H9 (cell line): Measurements from ENCODE around the gene LARP7. TPM values are rescaled to one million over a fixed set of nuclear protein-coding genes. Genes with fewer than 3 reads are reported as not detected.

Source experiments
- DNase-seq: peaks from one replicate; pipeline ENCODE4 v3.0.0-alpha.2; 2017
- H2AFZ ChIP-seq: one replicate; pipeline ENCODE4 v1.6.1; 2013; ENCODE audit warnings: mild to moderate bottlenecking, low read length, control low read depth, moderate library complexity
- H2AK5ac ChIP-seq: 2 replicates; pipeline ENCODE4 v1.6.1; 2013; ENCODE audit warnings: low read length, control low read depth, mixed read lengths; ENCODE audit not compliant: insufficient read length
- H2BK120ac ChIP-seq: one replicate; pipeline ENCODE4 v1.6.1; 2013; ENCODE audit warnings: low read depth, mild to moderate bottlenecking, low read length, control low read depth, inconsistent platforms; ENCODE audit not compliant: poor library complexity, severe bottlenecking
- H2BK12ac ChIP-seq: 2 replicates; pipeline ENCODE4 v1.6.1; 2013; ENCODE audit warnings: low read length, control low read depth, mixed read lengths, low read depth; ENCODE audit not compliant: insufficient read length
- H2BK15ac ChIP-seq: 2 replicates; pipeline ENCODE4 v1.6.1; 2013; ENCODE audit warnings: low read depth, low read length, control low read depth
- H2BK20ac ChIP-seq: one replicate; pipeline ENCODE4 v1.6.1; 2013; ENCODE audit warnings: low read depth, mild to moderate bottlenecking, low read length, control low read depth, inconsistent platforms; ENCODE audit not compliant: poor library complexity, severe bottlenecking
- H2BK5ac ChIP-seq: 2 replicates; pipeline ENCODE4 v1.6.1; 2013; ENCODE audit warnings: low read length, control low read depth, mixed read lengths; ENCODE audit not compliant: insufficient read length
- H3K14ac ChIP-seq: 2 replicates; pipeline ENCODE4 v1.6.1; 2013; ENCODE audit warnings: low read length, control low read depth; ENCODE audit not compliant: insufficient read depth
- H3K18ac ChIP-seq: 2 replicates; pipeline ENCODE4 v1.6.1; 2013; ENCODE audit warnings: low read depth, mild to moderate bottlenecking, mixed read lengths, low read length, control low read depth; ENCODE audit not compliant: insufficient read length
- H3K23ac ChIP-seq: 2 replicates; pipeline ENCODE4 v1.6.1; 2013; ENCODE audit warnings: low read length, control low read depth, mixed read lengths, low read depth; ENCODE audit not compliant: insufficient read length
- H3K23me2 ChIP-seq: 2 replicates; pipeline ENCODE4 v1.6.1; 2013; ENCODE audit warnings: low read depth, mild to moderate bottlenecking, mixed read lengths, low read length, control low read depth; ENCODE audit not compliant: insufficient read length, poor library complexity, severe bottlenecking
- H3K27ac ChIP-seq: 2 replicates; pipeline ENCODE4 v1.5.1; 2013; ENCODE audit warnings: low read length, control low read depth, mixed read lengths, low read depth; ENCODE audit not compliant: insufficient read length
- H3K27me3 ChIP-seq: 2 replicates; pipeline ENCODE4 v1.6.1; 2013; ENCODE audit warnings: low read length, control low read depth, inconsistent platforms; ENCODE audit not compliant: insufficient read depth
- H3K4ac ChIP-seq: 2 replicates; pipeline ENCODE4 v1.6.1; 2013; ENCODE audit warnings: low read depth, mild to moderate bottlenecking, control low read depth, inconsistent platforms, low read length, moderate library complexity
- H3K4me1 ChIP-seq: 2 replicates; pipeline ENCODE4 v1.6.1; 2013; ENCODE audit warnings: low read length, control low read depth, inconsistent platforms; ENCODE audit not compliant: insufficient read depth
- H3K4me2 ChIP-seq: 2 replicates; pipeline ENCODE4 v1.6.1; 2013; ENCODE audit warnings: low read length, control low read depth, mixed read lengths; ENCODE audit not compliant: insufficient read length, insufficient read depth
- H3K56ac ChIP-seq: 2 replicates; pipeline ENCODE4 v1.6.1; 2013; ENCODE audit warnings: low read depth, mild to moderate bottlenecking, mixed read lengths, low read length, control low read depth; ENCODE audit not compliant: insufficient read length
- H3K79me1 ChIP-seq: 2 replicates; pipeline ENCODE4 v1.6.1; 2013; ENCODE audit warnings: low read depth, mild to moderate bottlenecking, moderate library complexity, low read length, control low read depth, inconsistent platforms; ENCODE audit not compliant: insufficient read depth, poor library complexity, severe bottlenecking
- H3K79me2 ChIP-seq: 2 replicates; pipeline ENCODE4 v1.6.1; 2013; ENCODE audit warnings: low read length, control low read depth, inconsistent platforms; ENCODE audit not compliant: insufficient read depth
- H3K9ac ChIP-seq: 2 replicates; pipeline ENCODE4 v1.6.1; 2013; ENCODE audit warnings: low read length, control low read depth, mixed read lengths; ENCODE audit not compliant: insufficient read length; ENCODE audit errors: extremely low read depth
- H3K9me3 ChIP-seq: one replicate; pipeline ENCODE4 v1.6.1; 2013; ENCODE audit warnings: low read depth, low read length, inconsistent platforms; ENCODE audit not compliant: control insufficient read depth
- H3T11ph ChIP-seq: one replicate; pipeline ENCODE4 v1.6.1; 2013; ENCODE audit warnings: mild to moderate bottlenecking, low read length, control low read depth, inconsistent platforms
- H4K20me1 ChIP-seq: one replicate; pipeline ENCODE4 v1.6.1; 2013; ENCODE audit not compliant: control insufficient read depth, insufficient read length, insufficient read depth
- H4K5ac ChIP-seq: 2 replicates; pipeline ENCODE4 v1.6.1; 2013; ENCODE audit warnings: low read depth, mild to moderate bottlenecking, mixed read lengths, low read length, control low read depth; ENCODE audit not compliant: insufficient read length
- H4K8ac ChIP-seq: replicated peaks from 2 replicates; pipeline ENCODE4 v1.6.1; 2013; ENCODE audit warnings: low read length, control low read depth, mixed read lengths, low read depth; ENCODE audit not compliant: insufficient read length
- H4K91ac ChIP-seq: 2 replicates; pipeline ENCODE4 v1.6.1; 2013; ENCODE audit warnings: low read depth, mild to moderate bottlenecking, moderate library complexity, mixed read lengths, low read length, control low read depth; ENCODE audit not compliant: insufficient read length
- H3K27ac Mint-ChIP-seq, 3 experiments: 2 replicates in 2 of 3; 3 replicates in 1 of 3; pipeline ENCODE4 v1.8.0; 2020 to 2021; ENCODE audit warnings: mixed read lengths in 3 of 3, mild to moderate bottlenecking in 1 of 3, moderate library complexity in 1 of 3
- H3K27me3 Mint-ChIP-seq: 2 replicates; pipeline ENCODE4 v1.8.0; 2021; ENCODE audit warnings: low read depth, mild to moderate bottlenecking, moderate library complexity, mixed read lengths
- H3K36me3 Mint-ChIP-seq, 3 experiments: 2 replicates in 2 of 3; 3 replicates in 1 of 3; pipeline ENCODE4 v1.8.0; 2020 to 2021; ENCODE audit warnings: low read depth in 3 of 3, mixed read lengths in 3 of 3; ENCODE audit not compliant: insufficient read depth in 1 of 3
- H3K4me1 Mint-ChIP-seq, 2 experiments: 2 replicates each; pipeline ENCODE4 v1.8.0; 2020; ENCODE audit warnings: mixed read lengths in 2 of 2
- H3K4me3 Mint-ChIP-seq, 2 experiments: 2 replicates in 1 of 2; 3 replicates in 1 of 2; pipeline ENCODE4 v1.8.0; 2020 to 2021; ENCODE audit warnings: mild to moderate bottlenecking in 2 of 2, mixed read lengths in 2 of 2, moderate library complexity in 1 of 2
- H3K9me3 Mint-ChIP-seq, 2 experiments: 2 replicates in 1 of 2; 3 replicates in 1 of 2; pipeline ENCODE4 v1.8.0; 2020; ENCODE audit warnings: mild to moderate bottlenecking in 2 of 2, mixed read lengths in 2 of 2, moderate library complexity in 1 of 2
- CTCF ChIP-seq: fragments of 200-600 bp; sonication (generic); conservative IDR thresholded peaks from 3 replicates; pipeline ENCODE4 v1.8.0; 2021; ENCODE audit warnings: antibody characterized with exemption, mild to moderate bottlenecking
- total RNA-seq: library from RNA; stranded (reverse); gene quantifications from 2 replicates; pipeline ENCODE4 v1.2.1, GENCODE V29; 2021

Gene LARP7
- total RNA-seq, 1 experiment from 2014 or later: 37.0 TPM

- H3K9ac ChIP-seq: no peak overlapping the region
- H3K18ac ChIP-seq: no peak overlapping the region
- no peaks in the 10 kb centered on the region for H3K23me2 ChIP-seq
- Mint-ChIP-seq H3K9me3 (no peaks in the 10 kb centered on the region), H3K27ac (no peak overlapping the region), H3K27me3 (no peaks in the 10 kb centered on the region), H3K4me3 (no peak overlapping the region), H3K4me1 (peaks cover 19 to 33% of the 10 kb centered on the region in 2 experiments), H3K36me3 (no peaks in the 10 kb centered on the region)
- no peak for DNase-seq
- H4K91ac ChIP-seq: no peak overlapping the region
- no peak overlapping the region for H3K14ac ChIP-seq
- no peak overlapping the region for H2BK120ac ChIP-seq
- no peak overlapping the region for H2BK15ac ChIP-seq
- no peak overlapping the region for H3K27ac ChIP-seq
- no peak for TF ChIP-seq CTCF
- H3K4me2 ChIP-seq: no peak overlapping the region
- H4K5ac ChIP-seq: no peak overlapping the region
- no peaks in the 10 kb centered on the region for H3K79me2 ChIP-seq
- no peak overlapping the region for H4K8ac ChIP-seq
- H4K20me1 ChIP-seq: no peaks in the 10 kb centered on the region
- no peaks in the 10 kb centered on the region; the same call in 1 of the 2 replicates for H3K4me1 ChIP-seq
- no peak overlapping the region for H2BK5ac ChIP-seq
- H3K79me1 ChIP-seq: no peaks in the 10 kb centered on the region
- H3K4ac ChIP-seq: no peak overlapping the region
- H2BK12ac ChIP-seq: no peak overlapping the region
- no peak overlapping the region for H3K23ac ChIP-seq
- no peak overlapping the region for H2BK20ac ChIP-seq
- no peaks in the 10 kb centered on the region for H3K27me3 ChIP-seq
- no peak overlapping the region for H2AK5ac ChIP-seq
- no peaks in the 10 kb centered on the region for H3K9me3 ChIP-seq
- no peak overlapping the region for H3K56ac ChIP-seq
- no peak overlapping the region for H3T11ph ChIP-seq
- no peak overlapping the region for H2AFZ ChIP-seq
Measured at GRCh38 chr4:112673076-112673475, 36.1 kb downstream of the LARP7 start.
